SK-N-SH treated with all-trans-retinoic acid at 6 μM for 48 hours (cell line): ENCODE results near the gene NT5DC1.

Experiments
- CREB5 ChIP-seq: fragments of 250-450 bp; sonication (Bioruptor Pico); IDR thresholded peaks from 2 replicates; pipeline ENCODE4 v1.5.1; 2020; ENCODE audit warnings: low read depth, mild to moderate bottlenecking, moderate library complexity
- GLIS3 ChIP-seq: fragments of 250-450 bp; sonication (Bioruptor Pico); IDR thresholded peaks from 2 replicates; pipeline ENCODE4 v1.5.0; 2020; ENCODE audit warnings: mild to moderate bottlenecking, moderate library complexity
- ISL1 ChIP-seq: fragments of 250-450 bp; sonication (Bioruptor Pico); IDR thresholded peaks from 2 replicates; pipeline ENCODE4 v2.1.2; 2022; ENCODE audit warnings: mild to moderate bottlenecking, moderate library complexity
- PATZ1 ChIP-seq: fragments of 250-450 bp; sonication (Bioruptor Pico); IDR thresholded peaks from 2 replicates; pipeline ENCODE4 v1.8.0; 2020; ENCODE audit warnings: mild to moderate bottlenecking, moderate library complexity, borderline replicate concordance
- ZC3H10 ChIP-seq: fragments of 250-450 bp; sonication (Bioruptor Pico); IDR thresholded peaks from 2 replicates; pipeline ENCODE4 v1.5.1; 2021; ENCODE audit warnings: mild to moderate bottlenecking, moderate library complexity
- ZFP3 ChIP-seq: fragments of 250-450 bp; sonication (Bioruptor Pico); IDR thresholded peaks from 2 replicates; pipeline ENCODE4 v1.5.0; 2020; ENCODE audit warnings: mild to moderate bottlenecking, moderate library complexity
- ZNF8 ChIP-seq: fragments of 450-650 bp; formaldehyde crosslinking; IDR thresholded peaks from 2 replicates; pipeline ENCODE4 v1.5.0; 2020; ENCODE audit warnings: mild to moderate bottlenecking, moderate library complexity

- TF ChIP-seq ZNF8 (CRISPR knock-in tag): no peak
- no peak for TF ChIP-seq ZC3H10 (CRISPR knock-in tag)
- TF ChIP-seq ZFP3: no peak
- no peak for TF ChIP-seq ISL1 (CRISPR knock-in tag)
- no peak for TF ChIP-seq GLIS3 (CRISPR knock-in tag)
- no peak for TF ChIP-seq PATZ1 (CRISPR knock-in tag)
- TF ChIP-seq CREB5 (CRISPR knock-in tag): no peak
These were observed 178.8 kb downstream of the NT5DC1 start, which contains the start of gene TSPYL1 for GRCh38 chr6:116279232-116280160.
